AG10803 (cell line): Measurements from ENCODE around the gene RASSF4.
A peak's percentile ranks its signal among the peaks of the same experiment; 100 is the strongest.

Experiments used
- DNase-seq: peaks from one replicate; pipeline ENCODE4 v3.0.0; 2010; ENCODE audit warnings: low read depth
- H3K4me3 ChIP-seq: 2 replicates; pipeline ENCODE4 v1.5.1; 2011; ENCODE audit warnings: mild to moderate bottlenecking, low read length, control low read depth
- CTCF ChIP-seq: conservative IDR thresholded peaks from 2 replicates; pipeline ENCODE4 v1.5.1; 2011; ENCODE audit warnings: mild to moderate bottlenecking, low read length, control low read depth, inconsistent platforms

RASSF4 gene

GRCh38 chr10:44933451-44934321 is 25.9 kb upstream of the RASSF4 start:
- no peak overlapping the region for H3K4me3 ChIP-seq
- DNase-seq, result no peak
- TF ChIP-seq CTCF, result no peak

- DNase-seq, result no peak
- no peak for TF ChIP-seq CTCF
- no peak overlapping the region for H3K4me3 ChIP-seq
Observed at GRCh38 chr10:44934416-44935200, 25.0 kb upstream of the RASSF4 start.

DNA sequence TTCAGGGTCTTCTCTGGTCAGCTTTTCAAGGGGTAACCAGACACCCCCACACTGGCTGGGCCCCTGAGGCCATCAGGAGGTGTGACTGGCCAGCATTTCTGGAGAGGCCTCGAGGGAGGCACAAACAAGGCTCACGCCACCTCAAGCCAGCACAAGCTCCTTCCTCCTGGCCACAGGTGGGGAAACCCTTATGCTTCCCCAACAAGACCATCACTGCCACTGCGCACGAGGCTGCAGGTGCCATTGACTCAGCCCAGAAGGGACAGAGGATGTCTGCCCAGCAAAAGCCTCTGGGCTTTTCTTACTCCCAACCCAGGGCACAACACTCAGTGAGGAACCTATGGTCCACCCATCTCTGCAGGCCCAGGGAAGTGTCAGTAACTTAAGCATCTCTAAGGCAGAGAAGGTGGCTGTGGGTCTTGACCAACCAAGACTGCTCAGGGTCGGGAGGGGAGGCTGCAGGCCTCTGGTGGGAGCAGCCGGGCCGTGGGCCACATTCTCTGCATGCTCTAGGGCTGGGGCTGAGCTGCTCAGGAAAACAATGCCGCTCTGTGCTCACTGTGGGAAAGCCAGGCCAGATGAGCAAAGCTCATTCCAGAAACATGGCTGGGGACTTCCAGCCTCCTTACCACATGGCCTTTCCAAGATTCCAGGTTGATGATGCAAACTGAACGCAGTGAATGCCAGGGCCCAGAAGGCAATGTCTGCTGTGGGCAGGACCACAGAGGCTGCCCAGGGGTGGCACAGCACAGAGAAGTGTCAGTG is 24.2 kb upstream of the RASSF4 start:
- TF ChIP-seq CTCF, result no peak
- peak; percentile 92 for DNase-seq
- no peak overlapping the region for H3K4me3 ChIP-seq

DNA sequence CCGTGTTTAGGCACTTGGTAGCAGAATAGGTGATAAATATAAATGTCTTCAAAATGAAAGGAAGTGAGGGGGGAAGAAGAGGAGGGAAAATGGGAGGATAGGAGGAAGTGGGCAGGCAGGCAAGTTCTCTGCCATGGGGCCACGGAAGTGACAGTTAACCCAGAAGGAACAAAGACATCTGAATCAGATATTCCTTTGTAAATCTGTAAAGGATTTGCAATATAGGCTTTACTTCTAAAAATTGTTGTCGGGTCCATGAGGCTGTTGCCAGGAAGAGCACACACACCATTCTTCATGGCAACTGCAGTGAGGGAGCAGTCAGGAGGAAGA is 23.7 kb upstream of the RASSF4 start:
- H3K4me3 ChIP-seq, result no peak overlapping the region
- DNase-seq, result no peak
- no peak for TF ChIP-seq CTCF

DNA sequence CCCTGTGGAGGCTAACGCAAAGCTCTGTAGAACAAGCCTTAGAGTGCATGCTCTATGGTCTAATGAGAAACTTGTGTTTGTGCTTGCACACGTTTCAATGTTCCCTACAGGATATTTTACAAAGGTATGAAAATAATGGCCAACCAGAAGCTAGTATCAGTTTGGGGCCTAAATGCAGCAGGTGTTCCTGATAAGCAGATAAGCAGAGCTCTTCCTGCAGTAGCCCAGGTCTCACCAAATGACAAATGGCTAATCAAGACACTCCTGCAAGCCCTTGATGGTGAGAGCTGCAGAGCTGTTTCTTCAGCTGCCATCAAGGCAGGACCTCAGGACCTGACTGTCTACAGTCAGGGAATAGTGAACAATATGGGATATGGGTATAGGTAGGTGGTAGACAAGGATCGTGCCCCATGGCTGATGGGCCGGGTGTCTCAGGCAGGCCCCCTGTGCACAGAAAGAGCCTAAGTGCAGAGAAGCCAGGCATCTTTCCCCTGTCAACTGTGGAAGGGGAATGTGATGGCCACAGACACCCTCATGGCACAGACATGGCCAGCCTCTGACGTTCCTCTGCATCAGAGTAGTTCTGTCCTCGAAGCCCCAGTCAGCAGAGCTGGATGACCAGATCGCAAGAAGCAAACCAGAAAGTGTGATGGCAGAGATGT is 23.2 kb upstream of the RASSF4 start:
- no peak for DNase-seq
- no peak overlapping the region for H3K4me3 ChIP-seq
- TF ChIP-seq CTCF, result no peak

GRCh38 chr10:44937196-44938005 is 22.2 kb upstream of the RASSF4 start:
- no peak for TF ChIP-seq CTCF
- DNase-seq, result peak; percentile 59
- H3K4me3 ChIP-seq, result no peak overlapping the region
